HG03280 (cell line): ENCODE data around the gene UCP2.
"Not testable (repeated sequence)": the region's sequence is repeated elsewhere in the genome, so short reads cannot be mapped to it uniquely, and the experiment has no call there.

Experiments used
- ATAC-seq: cut with Tn5 transposase; IDR thresholded peaks from one replicate; pipeline ENCODE4 v1.9.1; 2021; ENCODE audit warnings: mild to moderate bottlenecking, moderate library complexity; ENCODE audit not compliant: unreplicated experiment

The UCP2 gene

DNA sequence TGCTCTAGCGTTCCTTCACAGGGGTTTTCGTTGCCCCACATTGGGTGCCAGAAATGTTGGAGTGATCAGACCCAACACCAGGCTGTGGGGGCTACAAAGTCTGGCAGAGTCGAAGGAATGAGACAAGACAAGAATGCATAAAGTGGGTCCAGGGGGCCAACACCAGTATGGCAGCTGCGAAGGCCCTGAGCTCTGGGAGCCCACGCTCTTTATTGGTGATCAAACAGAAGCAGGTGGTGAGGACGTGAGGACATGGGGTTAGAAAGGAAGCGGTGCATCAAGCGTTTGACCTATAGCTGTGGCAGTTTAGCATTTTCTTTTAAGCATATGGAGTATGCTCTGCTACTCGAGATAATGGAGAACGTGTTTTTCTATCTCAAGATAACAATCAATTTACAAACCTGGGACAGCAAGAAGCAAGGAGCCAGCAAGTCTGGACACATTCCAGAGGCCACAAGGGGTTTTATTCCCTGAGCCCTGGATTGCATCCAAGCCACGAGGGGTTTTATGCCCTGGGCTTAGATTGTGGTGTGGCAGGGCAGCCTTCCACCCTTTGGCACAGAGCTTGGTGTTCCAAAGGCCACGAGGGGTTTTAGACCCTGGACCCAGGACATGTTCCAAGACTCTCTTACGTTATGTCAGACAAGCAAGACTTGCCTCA, 35.7 kb downstream of the UCP2 start:
- ATAC-seq, result no peak

DNA sequence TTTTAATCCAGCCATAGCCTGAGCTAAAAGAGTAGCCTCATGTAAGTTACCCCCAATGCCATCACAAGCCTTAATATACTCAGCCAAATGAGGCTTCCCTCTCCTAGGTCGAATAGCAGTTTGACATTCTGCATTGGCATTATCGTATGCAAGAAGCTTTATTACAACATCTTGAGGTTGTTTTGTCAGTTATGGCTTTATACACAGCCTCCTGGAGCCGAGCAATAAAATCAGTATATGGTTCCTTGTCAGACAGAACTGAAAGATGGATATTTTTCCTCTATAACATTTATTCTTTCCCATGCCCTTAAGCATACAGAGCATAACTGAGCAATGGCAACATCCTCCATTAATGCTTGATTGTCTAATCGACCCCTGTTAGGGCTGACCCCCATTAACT, 37.2 kb downstream of the UCP2 start:
- ATAC-seq, result no peak

GRCh38 chr11:73944901-73945300, 37.7 kb downstream of the UCP2 start:
- no peak for ATAC-seq

DNA sequence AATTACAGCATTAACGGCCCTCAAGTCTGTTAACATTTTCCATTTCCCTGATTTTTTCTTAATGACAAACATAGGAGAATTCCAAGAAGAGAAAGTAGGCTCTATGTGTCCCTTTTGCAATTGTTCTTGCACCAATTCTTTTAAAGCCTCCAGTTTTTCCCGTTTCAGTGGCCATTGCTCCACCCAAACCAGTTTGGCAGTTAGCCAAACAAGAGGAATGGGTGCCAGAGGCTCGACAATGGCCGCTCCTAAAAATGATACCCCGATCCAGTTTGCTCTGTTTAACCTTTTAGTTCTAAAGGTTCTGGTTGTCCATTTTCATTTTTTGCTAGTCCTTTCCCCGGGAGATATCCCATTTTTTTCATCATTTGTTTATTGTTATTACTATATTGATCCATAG, 38.6 kb downstream of the UCP2 start:
- no peak for ATAC-seq

DNA sequence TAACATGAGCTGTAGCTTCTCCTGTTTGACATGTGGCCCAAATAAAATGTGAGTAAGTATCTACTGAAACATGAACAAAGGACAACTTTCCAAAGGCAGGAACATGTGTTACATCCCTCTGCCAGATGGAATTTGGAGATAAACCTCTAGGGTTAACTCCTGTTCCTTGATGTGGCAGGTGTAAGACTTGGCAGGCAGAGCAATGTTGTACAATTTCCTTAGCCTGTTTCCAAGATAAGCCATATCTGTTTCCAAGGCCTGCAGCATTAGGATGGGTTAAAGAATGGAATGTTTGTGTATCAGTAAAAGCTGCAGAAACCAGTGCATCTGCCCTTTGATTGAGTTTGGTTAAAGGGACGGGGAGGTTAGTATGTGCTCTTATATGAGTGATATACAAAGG, 40.6 kb downstream of the UCP2 start:
- no peak for ATAC-seq

GRCh38 chr11:73940801-73941570, 41.7 kb downstream of the UCP2 start:
- no peak for ATAC-seq

- ATAC-seq, result no peak
Measured at GRCh38 chr11:73939096-73939495, 43.5 kb downstream of the UCP2 start.

DNA sequence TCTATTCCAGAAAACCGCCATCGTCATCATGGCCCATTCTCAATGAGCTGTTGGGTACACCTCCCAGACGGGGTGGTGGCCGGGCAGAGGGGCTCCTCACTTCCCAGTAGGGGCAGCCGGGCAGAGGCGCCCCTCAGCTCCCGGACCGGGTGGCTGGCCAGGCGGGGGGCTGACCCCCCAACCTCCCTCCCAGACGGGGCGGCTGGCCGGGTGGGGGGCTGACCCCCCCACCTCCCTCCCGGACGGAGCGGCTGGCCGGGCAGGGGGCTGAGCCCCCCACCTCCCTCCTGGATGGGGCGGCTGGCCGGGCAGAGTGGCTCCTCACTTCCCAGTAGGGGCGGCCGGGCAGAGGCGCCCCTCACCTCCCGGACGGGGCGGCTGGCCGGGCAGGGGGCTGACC, 46.6 kb downstream of the UCP2 start:
- ATAC-seq, result not testable (repeated sequence)

GRCh38 chr11:73932781-73933180, 49.9 kb downstream of the UCP2 start:
- no peak for ATAC-seq

- no peak for ATAC-seq
Measured at GRCh38 chr11:73931951-73932350, 50.7 kb downstream of the UCP2 start.

GRCh38 chr11:73931039-73931645, 51.5 kb downstream of the UCP2 start:
- ATAC-seq, result no peak

GRCh38 chr11:73929388-73929787, 53.3 kb downstream of the UCP2 start:
- ATAC-seq, result no peak
